Breast epithelium (tissue), 4 donors: Measurements from ENCODE around the gene RAB5IF. TPM values are rescaled to one million over a fixed set of nuclear protein-coding genes. Genes with fewer than 3 reads are reported as not detected.

ENCODE experiments used
- DNase-seq, 2 donors: peaks; one replicate each; pipeline ENCODE4 v3.0.0-alpha.2; 2019; ENCODE audit warnings: low spot score in 2 of 2
- H3K27ac ChIP-seq, 2 donors: fragments of 200-600 bp; sonication (generic) in 1 of 2; one replicate each; pipeline ENCODE4 v1.5.1; 2016 to 2019; ENCODE audit warnings: mild to moderate bottlenecking in 1 of 2
- H3K27me3 ChIP-seq, 2 donors: fragments of 200-600 bp; sonication (generic) in 1 of 2; one replicate each; pipeline versions ENCODE4 v1.5.1 to v1.6.0; 2017 to 2019; ENCODE audit warnings: control low read depth in 1 of 2, mild to moderate bottlenecking in 1 of 2
- H3K36me3 ChIP-seq: fragments of 200-600 bp; one replicate; pipeline ENCODE4 v1.5.1; 2019
- H3K4me1 ChIP-seq, 2 donors: fragments of 200-600 bp; sonication (generic); one replicate each; pipeline ENCODE4 v1.5.1; 2016 to 2019; ENCODE audit warnings: control low read depth in 1 of 2
- H3K4me3 ChIP-seq, 3 donors: fragments of 200-600 bp; sonication (generic); 1 replicate in 2 of 3; 2 replicates in 1 of 3; pipeline ENCODE4 v1.5.1; 2016 to 2019; ENCODE audit warnings: mild to moderate bottlenecking in 3 of 3, moderate library complexity in 2 of 3
- H3K9me3 ChIP-seq, 2 donors: fragments of 200-600 bp; sonication (generic) in 1 of 2; one replicate each; pipeline ENCODE4 v1.5.1; 2016 to 2019; ENCODE audit warnings: control low read depth in 1 of 2
- POLR2A ChIP-seq: fragments of 450-650 bp; IDR thresholded peaks from one replicate; pipeline ENCODE4 v1.6.1; 2016; ENCODE audit warnings: antibody characterized with exemption, mild to moderate bottlenecking, moderate library complexity
- POLR2AphosphoS5 ChIP-seq, 3 donors: sonication (generic); formaldehyde crosslinking; IDR thresholded peaks; one replicate each; pipeline ENCODE4 v1.6.1; 2017; ENCODE audit warnings: antibody characterized with exemption in 3 of 3
- intact Hi-C: fragments of 100-400 bp; cut with DNase I; formaldehyde crosslinking; loops from one replicate; pipeline ENCODE4 v1.15.1; 2023; ENCODE audit warnings: low total_unique reads
- total RNA-seq, 3 donors: library from RNA; depleted of rRNA; stranded (reverse); fragments of >200 nt; gene quantifications; one replicate each; pipeline ENCODE4 v1.1.0, GENCODE V29; 2016
- TF ChIP-seq, protein P1 (sequence below), 3 donors: fragments of 450-650 bp; IDR thresholded peaks; one replicate each; pipeline ENCODE4 v1.5.1; 2016 to 2017; ENCODE audit warnings: antibody characterized with exemption in 3 of 3, mild to moderate bottlenecking in 3 of 3, moderate library complexity in 3 of 3

Gene RAB5IF
- total RNA-seq, 3 donors from 2014 or later = 70.2 to 79.9 (median 77.7) TPM

DNA sequence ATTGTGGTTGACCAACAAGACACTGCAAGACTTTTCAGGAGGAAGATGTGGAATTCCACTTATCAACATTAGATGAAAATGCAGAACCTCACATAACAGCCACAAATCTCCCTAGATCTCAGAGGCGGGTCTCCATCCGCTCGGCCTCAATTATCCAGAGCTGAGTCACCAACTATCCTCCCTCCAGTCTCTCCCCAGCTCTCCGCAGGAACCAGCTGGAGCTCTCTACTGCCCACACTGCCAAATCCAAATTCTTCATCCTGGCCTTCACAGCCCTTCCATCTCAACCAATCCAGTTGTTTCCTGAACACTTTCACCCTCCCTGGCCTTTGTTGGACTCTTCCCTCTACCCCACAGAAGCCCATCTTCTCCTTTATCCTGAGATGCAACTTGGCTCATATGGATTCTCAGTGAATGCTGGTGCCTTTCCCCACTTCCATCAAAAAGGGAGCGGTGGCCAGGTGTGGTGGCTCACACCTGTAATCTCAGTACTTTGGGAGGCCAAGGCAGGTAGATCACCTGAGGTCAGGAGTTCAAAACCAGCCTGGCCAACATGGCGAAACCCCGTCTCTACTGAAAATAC is 35.6 kb upstream of the RAB5IF start:
- no peak for DNase-seq
- TF ChIP-seq POLR2A (no peak), POLR2AphosphoS5 (IDR thresholded peaks at IDR 0.05) (no peak)
- TF ChIP-seq, protein P1, sequence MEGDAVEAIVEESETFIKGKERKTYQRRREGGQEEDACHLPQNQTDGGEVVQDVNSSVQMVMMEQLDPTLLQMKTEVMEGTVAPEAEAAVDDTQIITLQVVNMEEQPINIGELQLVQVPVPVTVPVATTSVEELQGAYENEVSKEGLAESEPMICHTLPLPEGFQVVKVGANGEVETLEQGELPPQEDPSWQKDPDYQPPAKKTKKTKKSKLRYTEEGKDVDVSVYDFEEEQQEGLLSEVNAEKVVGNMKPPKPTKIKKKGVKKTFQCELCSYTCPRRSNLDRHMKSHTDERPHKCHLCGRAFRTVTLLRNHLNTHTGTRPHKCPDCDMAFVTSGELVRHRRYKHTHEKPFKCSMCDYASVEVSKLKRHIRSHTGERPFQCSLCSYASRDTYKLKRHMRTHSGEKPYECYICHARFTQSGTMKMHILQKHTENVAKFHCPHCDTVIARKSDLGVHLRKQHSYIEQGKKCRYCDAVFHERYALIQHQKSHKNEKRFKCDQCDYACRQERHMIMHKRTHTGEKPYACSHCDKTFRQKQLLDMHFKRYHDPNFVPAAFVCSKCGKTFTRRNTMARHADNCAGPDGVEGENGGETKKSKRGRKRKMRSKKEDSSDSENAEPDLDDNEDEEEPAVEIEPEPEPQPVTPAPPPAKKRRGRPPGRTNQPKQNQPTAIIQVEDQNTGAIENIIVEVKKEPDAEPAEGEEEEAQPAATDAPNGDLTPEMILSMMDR (IDR thresholded peaks at IDR 0.05) = no peak
- no peak overlapping the region for H3K27ac ChIP-seq
- H3K4me1 ChIP-seq = peaks cover 0 to 1% of the 10 kb centered on the region in 2 donors
- H3K36me3 ChIP-seq = no peaks in the 10 kb centered on the region
- H3K4me3 ChIP-seq = no peak overlapping the region
- peaks cover 0 to 6% of the 10 kb centered on the region in 2 donors for H3K9me3 ChIP-seq
- no peaks in the 10 kb centered on the region for H3K27me3 ChIP-seq
- intact Hi-C loops = no loop called here

DNA sequence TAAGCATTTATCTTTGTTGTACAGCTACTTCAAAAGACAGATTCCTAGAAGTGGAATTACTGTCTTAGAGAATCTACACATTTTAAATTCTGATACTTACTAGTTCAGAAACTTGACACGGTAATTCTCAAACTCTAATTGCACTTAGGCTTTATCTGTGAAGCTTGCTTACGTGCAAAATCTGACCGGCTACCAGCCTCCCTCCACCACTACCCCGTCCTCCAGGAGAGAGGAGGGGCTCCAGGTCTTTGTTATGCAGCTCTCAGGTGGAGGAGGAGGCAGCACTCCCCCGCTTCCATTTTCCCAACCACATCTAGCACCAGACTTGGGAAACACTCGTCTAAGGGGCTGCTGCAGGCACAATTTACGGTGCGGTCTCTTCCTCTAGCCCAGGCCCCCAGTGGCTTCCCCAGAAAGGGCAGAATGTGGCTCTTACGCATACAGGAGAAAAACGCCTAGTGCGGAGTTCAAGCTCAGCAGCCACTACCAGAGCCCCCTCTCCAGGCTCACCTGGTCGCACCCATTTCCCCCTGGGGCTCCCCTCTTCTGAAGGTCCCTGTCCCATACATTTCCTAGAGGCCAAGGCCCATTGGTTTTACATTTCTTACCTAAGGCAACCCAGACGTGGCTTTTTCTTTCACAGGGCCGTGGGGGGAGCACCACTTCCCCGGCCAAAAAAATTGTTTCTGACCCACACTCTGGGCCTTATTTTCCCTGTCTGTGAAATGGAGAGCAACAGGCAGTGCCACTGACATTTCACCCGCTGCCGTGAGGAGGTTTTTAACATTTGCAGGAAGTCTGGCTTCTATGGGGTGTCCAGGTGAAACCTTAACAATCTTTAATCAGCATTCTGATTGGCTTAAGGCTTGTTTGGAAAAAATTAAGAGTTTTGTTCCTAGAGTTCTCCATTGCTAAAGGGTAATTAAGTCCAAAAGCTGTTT is 33.7 kb upstream of the RAB5IF start:
- Histone ChIP-seq H3K4me1 (peaks cover 0 to 10% of the 10 kb centered on the region in 2 donors), H3K4me3 (no peak overlapping the region), H3K36me3 (no peaks in the 10 kb centered on the region), H3K27ac (peak overlapping the region; percentile 94 to 95), H3K27me3 (no peaks in the 10 kb centered on the region), H3K9me3 (no peaks in the 10 kb centered on the region)
- intact Hi-C loops = no loop called here
- DNase-seq = no peak
- no peak for TF ChIP-seq POLR2A
- TF ChIP-seq POLR2AphosphoS5 (IDR thresholded peaks at IDR 0.05) = no peak
- TF ChIP-seq, protein P1 (IDR thresholded peaks at IDR 0.05) = no peak

DNA sequence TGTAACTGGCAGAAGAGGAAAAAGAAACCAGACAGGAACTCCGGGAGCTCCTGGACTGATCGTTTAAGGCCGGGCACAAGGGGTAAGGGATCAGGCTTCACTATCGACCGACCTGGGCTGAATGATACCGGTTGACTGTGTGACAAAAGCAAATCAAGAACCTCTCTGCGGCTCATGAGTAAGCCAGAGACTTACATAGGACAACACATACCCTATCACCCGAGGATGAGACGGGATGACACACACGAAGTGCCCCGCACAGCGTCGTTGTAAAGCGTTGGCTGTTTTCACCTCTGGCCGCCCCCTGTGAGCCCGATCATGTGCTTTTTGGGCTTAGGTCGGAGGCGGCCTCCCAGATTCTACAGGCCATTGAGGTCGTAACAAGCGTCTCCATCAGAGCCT is 32.9 kb upstream of the RAB5IF start:
- Histone ChIP-seq H3K4me1 (peaks cover 0 to 10% of the 10 kb centered on the region in 2 donors), H3K36me3 (no peaks in the 10 kb centered on the region), H3K27me3 (no peaks in the 10 kb centered on the region), H3K9me3 (no peaks in the 10 kb centered on the region), H3K4me3 (peak overlapping the region; percentile 83 to 86 (median 84)), H3K27ac (peak overlapping the region; percentile 94 to 95)
- TF ChIP-seq, protein P1 (IDR thresholded peaks at IDR 0.05) = no peak
- TF ChIP-seq POLR2A (no peak), POLR2AphosphoS5 (IDR thresholded peaks at IDR 0.05) (no peak)
- no peak for DNase-seq
- intact Hi-C loops = no loop called here

DNA sequence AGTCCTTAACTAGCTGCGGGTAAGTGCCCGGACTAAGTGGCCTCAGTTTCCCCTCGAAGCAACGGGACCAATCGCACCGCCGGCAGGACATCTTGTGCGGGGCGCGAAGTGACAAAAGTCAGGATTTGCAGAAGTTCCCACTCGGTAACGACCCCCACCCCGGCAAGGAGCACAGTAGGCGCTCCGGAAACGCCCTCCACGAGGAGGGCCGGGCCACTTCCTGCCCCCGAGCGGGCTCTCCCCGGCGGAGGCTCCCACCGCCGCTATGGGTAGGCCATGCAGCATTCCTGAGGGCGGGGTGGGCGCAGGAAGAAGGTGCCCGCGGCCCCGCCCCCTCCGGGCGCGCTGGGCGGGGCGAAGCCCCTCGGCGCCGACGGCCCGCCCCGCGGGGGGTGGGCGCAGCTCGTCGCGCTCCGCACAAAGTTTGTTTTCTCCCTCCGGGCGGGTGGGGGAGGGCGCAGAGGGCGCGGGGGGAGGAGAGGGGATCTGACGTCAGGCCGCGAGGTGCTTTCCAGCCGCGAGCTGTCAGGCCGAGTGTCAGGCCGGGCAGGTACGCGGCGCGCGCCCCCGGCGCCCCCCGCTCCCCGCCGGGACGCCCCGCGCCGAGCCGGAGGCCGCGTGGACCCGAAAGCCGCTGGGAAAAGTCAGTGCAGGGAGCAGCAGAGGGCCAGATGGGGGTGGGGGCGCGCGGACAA is 32.3 kb upstream of the RAB5IF start, which contains the start of gene TGIF2:
TSS of gene TGIF2 (plus strand) at position 495 of the 695 bp plus-strand sequence. CDS start 5,178 bp downstream, outside the sequence.
- Histone ChIP-seq H3K27me3 (no peaks in the 10 kb centered on the region), H3K27ac (peak within 1 kb of the TSS; percentile 94 to 95), H3K4me3 (peak within 1 kb of the TSS; percentile 83 to 86 (median 84)), H3K9me3 (no peaks in the 10 kb centered on the region), H3K36me3 (no peaks in the 10 kb centered on the region), H3K4me1 (peaks cover 0 to 10% of the 10 kb centered on the region in 2 donors)
- peak; percentile 66 to 79 for DNase-seq
- TF ChIP-seq POLR2AphosphoS5 (IDR thresholded peaks at IDR 0.05) (peak in 2 of 3 donors; percentile 44 to 46), POLR2A (no peak)
- TF ChIP-seq, protein P1 (IDR thresholded peaks at IDR 0.05) = no peak
- intact Hi-C loops = no loop called here
